Stimulated activated CD4-positive, alpha-beta T cell treated with anti-CD3 and anti-CD28 coated beads, Interleukin-15, amount 100 ng/mL, for 1 hour (primary cell): ENCODE data around the gene PTPRN2.
"Not testable (repeated sequence)": the region's sequence is repeated elsewhere in the genome, so short reads cannot be mapped to it uniquely, and the experiment has no call there.

Experiments
- DNase-seq, 2 donors: peaks; one replicate each; pipeline ENCODE4 v3.0.0-alpha.2; 2020; ENCODE audit warnings: low read depth in 1 of 2, low spot score in 1 of 2

The PTPRN2 gene

DNA sequence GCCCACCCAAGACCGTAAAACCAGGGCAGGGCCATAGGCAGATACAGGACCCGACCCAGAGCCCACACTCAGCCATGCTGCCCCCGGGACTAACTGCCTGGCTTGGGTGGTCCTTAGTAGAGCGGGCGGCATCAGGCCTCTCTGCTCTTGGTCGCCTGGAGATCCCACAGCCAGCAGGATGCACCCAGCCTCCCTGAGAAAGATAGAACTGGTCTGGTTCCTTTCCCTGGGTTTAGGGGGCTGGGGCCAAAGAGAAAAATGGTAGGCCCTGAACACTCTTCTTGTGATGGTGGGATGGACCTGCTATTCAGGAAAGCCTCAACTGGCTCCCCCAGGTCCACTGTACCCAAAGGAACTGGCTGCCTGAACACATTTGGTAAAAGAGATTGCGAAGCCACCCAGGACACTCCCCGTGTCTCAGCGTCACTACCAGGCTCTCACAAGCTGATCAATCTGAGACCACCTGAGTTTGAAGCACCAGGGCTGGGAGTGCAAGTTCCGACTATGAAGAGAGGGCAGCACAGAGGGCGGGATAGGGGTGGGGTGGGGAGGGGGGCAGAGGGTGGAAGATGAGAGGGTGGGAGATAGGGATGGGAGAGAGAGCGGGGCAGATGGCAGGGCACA is 659.3 kb downstream of the PTPRN2 start:
- no peak for DNase-seq

DNA sequence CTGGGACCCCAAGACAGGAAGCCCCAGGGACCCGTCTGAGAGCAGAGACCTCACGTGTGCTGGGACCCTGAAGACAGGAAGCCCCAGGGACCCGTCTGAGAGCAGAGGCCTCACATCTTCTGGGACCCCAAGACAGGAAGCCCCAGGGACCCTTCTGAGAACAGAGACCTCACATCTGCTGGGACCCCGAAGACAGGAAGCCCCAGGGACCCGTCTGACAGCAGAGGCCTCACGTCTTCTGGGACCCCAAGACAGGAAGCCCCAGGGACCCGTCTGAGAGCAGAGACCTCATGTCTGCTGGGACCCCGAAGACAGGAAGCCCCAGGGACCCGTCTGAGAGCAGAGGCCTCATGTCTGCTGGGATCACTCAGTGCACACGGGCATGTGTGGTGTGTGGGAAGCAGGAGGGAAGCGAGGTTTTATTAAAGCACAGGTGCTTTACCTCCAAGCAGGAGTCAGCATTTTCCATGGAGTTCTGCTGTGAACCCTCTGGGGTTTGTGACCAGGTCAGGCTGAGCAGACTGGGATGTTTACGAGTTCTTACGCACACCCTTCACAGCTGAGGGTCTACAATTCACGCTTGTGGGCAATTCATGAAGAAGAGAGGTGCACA is 660.2 kb downstream of the PTPRN2 start:
- no peak for DNase-seq

DNA sequence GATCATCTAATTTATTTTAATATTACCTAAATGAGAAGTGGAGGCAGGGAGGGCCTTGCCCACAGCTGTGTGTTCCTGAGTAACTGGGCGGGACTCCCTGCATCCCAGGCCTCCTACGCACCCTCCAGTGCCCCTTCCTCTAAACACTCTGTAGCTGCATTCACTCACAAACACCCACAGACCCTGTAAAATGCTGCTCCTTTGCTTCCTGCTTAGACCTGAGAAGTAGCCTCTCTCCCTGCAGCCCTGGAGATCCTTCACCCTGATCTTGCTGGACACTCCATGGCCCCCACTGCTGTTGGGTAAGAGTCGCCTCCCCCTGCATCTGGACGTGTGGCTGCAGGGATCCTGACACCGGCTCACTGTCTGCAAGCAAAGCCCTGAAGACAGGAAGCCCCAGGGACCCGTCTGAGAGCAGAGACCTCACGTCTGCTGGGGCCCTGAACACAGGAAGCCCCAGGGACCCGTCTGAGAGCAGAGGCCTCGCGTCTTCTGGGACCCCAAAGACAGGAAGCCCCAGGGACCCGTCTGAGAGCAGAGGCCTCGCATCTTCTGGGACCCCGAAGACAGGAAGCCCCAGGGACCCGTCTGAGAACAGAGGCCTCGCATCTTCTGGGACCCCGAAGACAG is 661.0 kb downstream of the PTPRN2 start:
- no peak for DNase-seq

DNA sequence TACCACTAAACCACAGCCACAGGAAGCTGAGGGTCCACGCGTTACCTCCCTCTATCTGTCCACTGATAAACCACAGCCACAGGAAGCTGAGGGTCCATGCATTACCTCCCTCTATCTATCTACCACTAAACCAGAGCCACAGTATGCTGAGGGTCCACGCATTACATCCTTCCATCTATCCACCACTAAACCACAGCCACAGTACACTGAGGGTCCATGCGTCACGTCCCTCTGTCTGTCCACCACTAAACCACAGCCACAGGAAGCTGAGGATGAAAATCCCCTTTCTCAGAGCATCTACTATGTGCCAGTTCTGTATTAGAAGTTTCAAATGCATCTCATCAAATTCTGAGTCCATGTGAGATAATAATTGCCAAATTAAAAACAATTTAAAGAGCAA is 661.5 kb downstream of the PTPRN2 start:
- no peak for DNase-seq

DNA sequence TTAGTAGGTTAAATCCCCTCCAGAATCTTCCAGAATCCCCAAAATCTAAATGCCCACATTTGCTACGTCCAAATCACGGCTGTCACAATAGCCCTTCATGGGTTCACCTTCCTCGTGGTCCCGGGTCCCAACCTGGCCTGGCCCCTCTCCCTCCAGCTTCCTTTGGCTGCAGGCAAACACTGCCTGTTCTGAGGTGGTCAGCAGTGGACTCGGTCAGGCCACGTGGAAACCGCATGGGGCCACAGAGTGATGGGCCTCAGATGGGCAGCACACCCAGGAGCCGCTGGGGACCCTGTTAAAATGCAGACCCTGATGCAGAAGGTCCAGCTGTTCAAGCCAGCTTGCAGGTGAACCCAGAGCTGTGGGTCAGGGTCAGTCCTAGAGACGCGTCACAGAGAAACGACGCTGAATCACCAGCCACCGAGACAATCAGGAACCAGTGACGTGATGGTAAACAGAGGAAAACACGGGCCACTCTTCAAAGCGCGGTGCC is 662.2 kb downstream of the PTPRN2 start:
- no peak for DNase-seq

DNA sequence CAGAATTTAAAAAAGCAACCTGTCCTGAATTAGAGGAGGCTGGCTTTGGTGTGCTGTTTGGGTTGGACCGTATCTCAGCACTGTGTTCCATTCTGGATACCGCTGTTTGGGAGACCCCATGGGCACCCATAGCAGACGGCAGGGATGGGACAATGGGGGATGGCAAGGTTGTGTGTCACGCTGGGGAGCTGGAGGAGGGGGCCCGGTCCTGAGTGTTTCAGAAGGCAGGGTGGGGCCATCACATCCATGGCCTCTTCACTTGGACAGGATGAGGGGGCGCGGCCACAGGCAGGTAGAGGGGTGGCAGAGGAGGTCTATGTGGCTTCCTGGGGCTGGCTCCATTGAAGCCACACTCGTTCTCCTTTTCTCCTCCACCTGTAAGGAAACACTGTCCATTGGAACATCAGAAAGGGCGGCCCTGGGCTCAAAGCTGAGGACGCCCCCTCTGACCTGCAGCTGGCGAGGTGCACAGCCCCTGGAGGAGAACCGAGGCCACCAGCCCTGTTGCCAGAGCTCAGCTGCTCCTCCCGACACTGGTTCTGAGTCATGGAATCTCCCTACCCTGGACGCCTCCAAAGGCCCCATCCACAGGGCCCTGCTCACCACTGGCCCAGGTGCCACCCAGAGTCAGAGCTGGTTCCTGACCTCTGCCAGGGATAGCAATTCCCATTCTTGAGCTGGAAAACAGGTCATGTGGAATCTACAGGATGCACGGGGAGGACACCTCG is 663.6 kb downstream of the PTPRN2 start:
- DNase-seq, result no peak

DNA sequence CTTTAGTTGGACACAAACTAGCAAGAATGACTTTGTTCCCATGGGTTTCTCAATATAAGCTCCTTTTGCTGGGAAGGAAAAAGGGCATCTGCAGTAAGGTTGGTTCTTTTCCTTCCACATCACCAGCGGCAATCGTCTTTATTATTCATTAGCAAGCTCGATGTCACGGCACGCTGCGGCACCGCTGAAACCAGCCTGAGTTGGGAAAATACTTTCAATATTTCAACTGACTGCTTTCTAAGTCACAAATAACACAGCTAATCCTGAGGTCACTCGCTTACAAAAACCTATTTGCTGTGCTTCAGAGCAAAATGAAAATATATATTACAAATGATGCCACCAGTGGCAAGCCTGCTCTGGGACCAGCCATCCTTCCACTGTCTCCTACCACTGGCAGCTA is 665.0 kb downstream of the PTPRN2 start:
- DNase-seq, result no peak

DNA sequence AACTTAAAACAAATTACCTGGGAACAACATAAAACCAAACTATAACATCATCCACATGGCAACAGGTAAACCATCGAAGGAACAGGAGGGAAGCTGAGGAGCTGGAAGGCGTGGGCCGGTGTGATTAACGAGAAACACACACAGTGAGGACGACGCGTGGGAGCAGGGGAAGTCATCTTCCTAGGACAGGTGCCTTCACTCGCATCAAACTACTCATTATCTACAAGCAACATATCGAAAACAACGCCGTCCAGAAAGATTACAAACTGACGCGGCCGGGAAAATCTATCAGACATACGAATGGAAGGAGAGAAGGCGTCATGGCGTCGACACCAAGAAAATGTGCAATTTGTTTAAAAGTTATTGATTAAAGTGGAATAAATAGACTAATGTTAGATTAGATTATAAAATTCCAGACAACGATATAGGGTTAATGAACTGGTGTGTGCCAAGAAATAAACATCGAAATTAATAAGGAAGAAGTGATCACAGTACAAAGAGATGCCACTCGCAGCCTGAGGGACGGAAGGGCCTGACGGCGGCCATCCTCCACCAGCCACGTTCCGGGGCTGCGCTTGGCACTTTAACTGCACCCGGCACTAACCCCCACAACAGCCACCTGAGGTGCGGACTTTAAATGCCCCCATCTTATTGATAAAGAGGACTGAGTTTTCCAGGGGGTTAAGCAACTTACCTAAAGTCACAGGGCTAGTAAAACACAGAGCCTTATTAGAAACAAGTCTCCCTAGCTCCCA is 669.1 kb downstream of the PTPRN2 start:
- no peak for DNase-seq

DNA sequence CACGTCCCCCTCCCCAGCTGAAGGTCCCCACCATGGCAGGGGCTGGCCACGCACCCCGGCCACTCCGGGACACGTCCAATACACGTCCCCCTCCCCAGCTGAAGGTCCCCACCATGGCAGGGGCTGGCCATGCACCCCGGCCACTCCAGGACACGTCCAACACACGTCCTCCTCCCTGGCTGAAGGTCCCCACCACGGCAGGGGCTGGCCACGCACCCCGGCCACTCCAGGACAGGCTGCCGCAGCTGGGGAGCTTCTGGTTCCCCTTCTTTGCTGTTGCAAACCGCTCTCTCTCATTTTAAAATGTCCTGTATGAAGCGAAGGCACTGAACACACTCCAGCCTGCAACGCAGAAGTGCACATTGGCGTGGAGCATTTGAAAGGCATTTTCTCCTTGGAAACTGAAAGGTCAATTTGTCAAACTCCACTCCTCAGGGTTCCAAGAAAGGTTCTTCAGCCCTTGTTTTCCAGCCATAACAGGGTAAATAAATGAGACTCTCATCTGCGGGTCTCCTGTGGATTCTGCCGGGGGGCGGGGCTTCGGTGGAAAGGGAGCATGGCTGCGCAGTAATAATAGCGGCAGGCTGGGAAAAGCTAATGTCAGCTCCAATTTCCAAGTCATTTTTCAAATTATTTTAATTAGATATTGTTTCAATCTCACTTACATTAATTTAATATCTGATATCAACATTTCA is 670.5 kb downstream of the PTPRN2 start:
- no peak for DNase-seq

DNA sequence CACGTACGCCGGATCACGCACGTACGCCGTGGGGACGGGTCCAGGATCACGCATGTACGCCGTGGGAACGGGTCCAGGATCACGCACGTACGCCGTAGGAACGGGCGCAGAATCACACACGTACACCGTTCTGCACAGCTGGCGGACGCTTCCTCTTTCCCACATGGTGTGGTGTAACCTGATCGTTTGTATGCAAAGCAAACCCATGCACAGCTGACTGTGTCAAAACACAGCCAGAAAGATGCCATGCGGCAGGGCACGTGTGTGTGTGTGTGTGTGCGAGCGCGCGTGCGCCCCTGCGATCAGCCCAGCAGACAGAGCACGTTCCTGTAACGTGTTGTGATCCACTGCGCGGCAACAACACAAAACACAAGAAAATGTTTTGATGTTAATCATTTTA is 677.2 kb downstream of the PTPRN2 start:
- DNase-seq, result no peak

DNA sequence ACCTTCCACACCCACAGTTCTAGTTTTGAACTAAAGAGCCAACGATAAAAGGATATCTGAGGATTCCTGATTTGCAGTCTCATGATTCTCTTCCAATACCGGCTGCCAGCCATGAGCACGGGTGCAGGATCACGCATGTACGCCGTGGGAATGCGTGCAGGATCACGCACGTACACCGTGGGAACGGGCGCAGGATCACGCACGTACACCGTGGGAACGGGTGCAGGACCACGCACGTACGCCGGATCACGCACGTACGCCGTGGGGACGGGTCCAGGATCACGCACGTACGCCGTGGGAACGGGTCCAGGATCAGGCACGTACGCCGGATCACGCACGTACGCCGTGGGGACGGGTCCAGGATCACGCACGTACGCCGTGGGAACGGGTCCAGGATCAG is 677.6 kb downstream of the PTPRN2 start:
- not testable (repeated sequence) for DNase-seq

DNA sequence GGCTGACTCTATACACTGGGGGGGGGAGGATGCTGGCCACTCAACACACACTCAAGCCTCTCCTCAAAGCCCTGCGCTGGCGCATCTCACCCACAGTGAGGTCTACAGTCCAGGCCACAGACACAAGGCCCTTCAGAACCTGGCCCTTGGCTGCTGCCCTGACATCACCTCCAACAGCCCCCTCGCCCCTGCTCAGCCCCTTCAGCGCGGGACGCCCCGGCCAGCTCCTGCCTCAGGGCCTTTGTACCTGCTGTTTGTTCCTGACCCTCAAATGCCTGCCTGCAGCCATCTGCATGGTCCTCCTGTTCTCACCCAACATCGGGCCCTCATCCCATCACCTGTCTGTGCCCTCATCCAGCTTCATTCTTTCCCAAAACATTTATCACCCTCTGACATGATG is 678.3 kb downstream of the PTPRN2 start:
- no peak for DNase-seq

DNA sequence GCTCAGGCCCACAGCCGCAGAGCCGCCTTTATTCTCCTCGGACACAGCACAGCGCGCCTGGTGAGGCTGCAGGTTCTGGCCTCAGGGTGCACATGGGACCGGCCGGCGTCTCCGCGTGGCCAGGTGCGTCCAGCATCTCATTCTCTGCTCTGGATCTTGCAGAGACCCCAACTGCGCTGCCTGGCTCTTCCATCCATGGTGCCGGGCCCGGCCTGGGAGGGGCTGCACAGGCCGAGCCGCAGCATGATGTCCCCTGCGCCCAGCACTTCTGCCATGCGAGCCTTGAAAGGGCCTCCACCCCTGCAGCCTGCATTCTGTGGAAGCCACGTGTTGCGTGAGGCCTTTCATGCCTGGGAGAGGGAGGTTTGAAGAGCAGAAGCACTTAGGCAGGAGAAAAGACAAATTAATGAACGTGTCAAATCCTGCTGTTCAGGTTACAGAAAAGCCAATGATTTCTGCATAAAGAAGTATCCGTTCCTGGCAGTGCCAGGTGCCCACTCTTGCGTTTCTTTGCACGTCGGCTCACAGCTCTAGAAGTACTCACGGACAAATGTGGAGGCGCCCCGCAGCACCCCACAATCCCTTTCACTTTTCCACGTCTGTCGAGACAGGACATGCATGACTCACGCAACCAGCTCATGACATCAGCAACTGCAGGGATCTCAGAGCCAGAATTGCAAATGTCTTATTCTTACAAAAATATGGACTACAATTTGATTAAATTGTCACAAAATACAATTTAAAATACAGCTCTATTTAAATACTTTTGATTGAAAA is 679.4 kb downstream of the PTPRN2 start:
- DNase-seq, result no peak

DNA sequence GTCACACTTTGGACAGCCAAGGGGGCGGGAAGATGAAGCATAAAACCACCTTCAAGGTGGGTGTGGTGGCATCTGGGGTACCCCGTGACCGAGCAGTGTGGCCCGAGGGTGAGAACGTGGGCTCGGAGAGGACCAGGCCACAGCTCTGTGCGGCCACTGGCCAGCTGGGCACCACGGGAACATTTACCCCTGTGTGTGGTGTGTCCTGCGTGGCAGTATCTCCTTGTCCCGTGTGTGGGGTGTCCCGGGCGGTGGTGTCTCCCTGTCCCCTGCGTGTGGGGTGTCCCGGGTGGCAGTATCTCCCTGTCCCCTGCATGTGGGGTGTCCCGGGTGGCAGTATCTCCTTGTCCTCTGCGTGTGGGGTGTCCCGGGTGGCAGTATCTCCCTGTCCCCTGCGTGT is 680.5 kb downstream of the PTPRN2 start:
- no peak for DNase-seq

DNA sequence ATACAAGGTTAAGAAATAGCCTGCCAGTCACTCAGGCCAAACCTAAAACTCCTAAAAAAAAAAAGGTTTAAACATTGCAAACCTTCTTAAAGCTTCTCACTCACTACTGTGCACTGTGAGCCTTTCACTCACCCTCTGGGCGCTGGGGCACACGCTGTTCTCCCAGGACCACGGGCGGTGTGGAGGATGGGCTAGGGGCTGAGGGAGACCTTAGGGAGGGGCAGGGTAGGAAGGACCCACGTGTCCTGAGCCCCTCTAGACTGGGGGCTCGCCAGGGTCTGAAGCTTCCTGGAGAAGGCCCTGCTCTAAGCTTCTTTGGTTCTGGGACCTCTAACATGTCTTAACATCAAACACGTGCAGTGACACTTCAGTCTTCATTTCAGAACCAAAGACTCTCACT is 681.0 kb downstream of the PTPRN2 start:
- DNase-seq, result no peak

DNA sequence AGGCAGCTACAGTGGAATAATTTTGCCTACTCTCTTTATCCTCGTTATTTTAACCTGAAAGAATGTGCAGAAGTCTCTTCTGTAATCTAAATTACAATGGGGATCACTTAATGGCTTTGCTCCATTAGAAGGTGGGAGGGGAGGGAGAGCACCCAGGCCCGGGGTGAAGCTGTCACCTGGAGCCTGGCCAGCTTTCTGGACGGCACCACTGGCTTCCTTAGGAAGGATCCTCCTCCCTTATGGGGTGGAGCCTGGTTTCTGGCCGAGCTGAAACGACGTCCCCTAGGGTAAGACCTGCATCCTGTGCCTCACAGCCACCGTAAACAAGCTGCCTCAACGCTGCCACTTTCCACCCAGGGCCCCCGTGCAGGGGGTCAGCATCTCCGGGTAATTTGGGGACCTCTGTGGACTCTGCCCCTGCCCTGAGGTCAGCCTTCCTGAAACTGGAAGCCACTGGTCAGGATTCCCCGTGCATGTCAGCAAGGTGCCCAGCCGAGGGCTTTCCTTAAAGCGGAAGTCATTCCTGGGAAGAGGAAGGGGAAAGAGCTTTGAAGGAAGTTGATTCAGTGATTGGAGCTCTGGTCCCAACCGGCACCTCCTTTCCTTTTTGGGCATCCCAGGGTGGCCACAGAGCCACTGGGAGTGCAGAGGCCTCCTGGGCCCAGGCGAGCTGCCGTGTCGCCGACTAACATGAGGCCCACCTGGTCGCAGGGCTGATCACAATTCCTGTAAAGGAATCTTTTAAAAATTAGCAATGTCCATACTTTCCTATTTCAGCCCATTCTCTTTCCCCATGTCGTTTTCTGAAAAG is 681.8 kb downstream of the PTPRN2 start:
- DNase-seq, result no peak

DNA sequence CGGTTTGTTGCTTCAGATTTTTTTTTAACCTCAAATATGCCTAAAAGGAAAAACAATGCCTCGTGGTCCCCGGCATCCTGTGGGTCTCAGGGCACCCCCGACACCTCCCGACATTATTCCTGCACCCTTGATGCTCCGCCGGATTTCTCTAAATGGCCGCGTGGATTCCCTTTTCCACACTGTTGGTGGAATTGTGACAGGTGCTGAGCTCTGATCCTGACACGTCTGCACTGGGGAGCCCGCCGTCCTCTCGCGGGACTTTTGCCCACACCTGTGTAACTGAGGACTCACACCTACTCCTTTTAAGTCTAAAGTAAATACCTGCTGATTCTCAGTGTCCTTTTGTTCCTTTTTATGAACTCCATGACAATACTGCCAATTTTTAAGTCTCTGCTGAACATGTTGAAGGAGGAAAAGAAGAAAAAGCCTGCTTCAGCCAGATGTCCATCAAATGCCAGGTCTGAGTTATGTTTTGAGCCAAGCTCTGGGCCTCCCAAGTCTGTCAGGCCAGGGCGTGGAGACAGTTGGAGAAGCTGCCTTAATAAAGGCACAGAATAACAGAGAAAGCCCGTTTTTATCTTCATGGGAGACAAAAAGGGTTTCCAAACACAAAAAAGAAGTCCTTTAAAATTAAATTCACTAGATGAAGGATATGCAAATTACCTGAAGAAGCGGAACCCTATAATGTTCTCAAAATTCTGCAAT is 682.6 kb downstream of the PTPRN2 start:
- DNase-seq, result no peak

DNA sequence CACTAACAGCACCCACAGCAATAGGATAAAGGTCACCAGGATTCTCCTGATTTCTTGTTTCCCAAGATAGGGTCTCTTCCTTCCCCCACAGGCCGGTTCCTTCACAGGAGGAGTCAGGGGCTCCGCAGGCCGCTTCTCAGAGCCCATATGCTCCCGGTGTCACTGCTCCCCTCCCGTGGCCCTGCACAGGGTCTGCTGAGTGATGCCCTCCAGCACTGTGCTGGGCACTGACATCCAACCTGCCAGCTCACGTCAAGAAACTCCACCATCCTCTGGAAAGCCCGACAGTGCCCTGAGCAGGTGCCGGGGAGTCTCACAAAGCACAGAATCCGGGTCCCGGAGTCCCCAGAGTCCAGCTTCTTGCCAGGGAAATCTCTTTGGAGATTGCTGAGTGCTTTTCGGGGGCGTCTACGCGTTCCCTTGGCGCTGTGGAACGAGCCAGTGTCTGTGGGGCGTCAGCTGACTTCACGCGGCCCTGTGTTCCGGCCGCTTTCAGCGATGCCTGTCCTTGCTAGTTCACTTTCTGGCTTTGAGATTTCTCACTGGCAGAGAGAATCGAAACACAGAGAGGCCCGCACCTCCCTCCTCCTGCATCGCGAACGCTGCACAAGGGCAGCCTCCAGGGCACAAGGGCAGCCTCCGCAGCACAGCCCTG is 683.3 kb downstream of the PTPRN2 start:
- DNase-seq, result no peak
